H9 (cell line): ENCODE data around the gene PSMD6. TPM values are rescaled to one million over a fixed set of nuclear protein-coding genes. Genes with fewer than 3 reads are reported as not detected.

ENCODE experiments used
- DNase-seq: peaks from one replicate; pipeline ENCODE4 v3.0.0-alpha.2; 2017
- H2AFZ ChIP-seq: one replicate; pipeline ENCODE4 v1.6.1; 2013; ENCODE audit warnings: mild to moderate bottlenecking, low read length, control low read depth, moderate library complexity
- H2AK5ac ChIP-seq: 2 replicates; pipeline ENCODE4 v1.6.1; 2013; ENCODE audit warnings: low read length, control low read depth, mixed read lengths; ENCODE audit not compliant: insufficient read length
- H2BK120ac ChIP-seq: one replicate; pipeline ENCODE4 v1.6.1; 2013; ENCODE audit warnings: low read depth, mild to moderate bottlenecking, low read length, control low read depth, inconsistent platforms; ENCODE audit not compliant: poor library complexity, severe bottlenecking
- H2BK12ac ChIP-seq: 2 replicates; pipeline ENCODE4 v1.6.1; 2013; ENCODE audit warnings: low read length, control low read depth, mixed read lengths, low read depth; ENCODE audit not compliant: insufficient read length
- H2BK15ac ChIP-seq: 2 replicates; pipeline ENCODE4 v1.6.1; 2013; ENCODE audit warnings: low read depth, low read length, control low read depth
- H2BK20ac ChIP-seq: one replicate; pipeline ENCODE4 v1.6.1; 2013; ENCODE audit warnings: low read depth, mild to moderate bottlenecking, low read length, control low read depth, inconsistent platforms; ENCODE audit not compliant: poor library complexity, severe bottlenecking
- H2BK5ac ChIP-seq: 2 replicates; pipeline ENCODE4 v1.6.1; 2013; ENCODE audit warnings: low read length, control low read depth, mixed read lengths; ENCODE audit not compliant: insufficient read length
- H3K14ac ChIP-seq: 2 replicates; pipeline ENCODE4 v1.6.1; 2013; ENCODE audit warnings: low read length, control low read depth; ENCODE audit not compliant: insufficient read depth
- H3K18ac ChIP-seq: 2 replicates; pipeline ENCODE4 v1.6.1; 2013; ENCODE audit warnings: low read depth, mild to moderate bottlenecking, mixed read lengths, low read length, control low read depth; ENCODE audit not compliant: insufficient read length
- H3K23ac ChIP-seq: 2 replicates; pipeline ENCODE4 v1.6.1; 2013; ENCODE audit warnings: low read length, control low read depth, mixed read lengths, low read depth; ENCODE audit not compliant: insufficient read length
- H3K23me2 ChIP-seq: 2 replicates; pipeline ENCODE4 v1.6.1; 2013; ENCODE audit warnings: low read depth, mild to moderate bottlenecking, mixed read lengths, low read length, control low read depth; ENCODE audit not compliant: insufficient read length, poor library complexity, severe bottlenecking
- H3K27ac ChIP-seq: 2 replicates; pipeline ENCODE4 v1.5.1; 2013; ENCODE audit warnings: low read length, control low read depth, mixed read lengths, low read depth; ENCODE audit not compliant: insufficient read length
- H3K27me3 ChIP-seq: 2 replicates; pipeline ENCODE4 v1.6.1; 2013; ENCODE audit warnings: low read length, control low read depth, inconsistent platforms; ENCODE audit not compliant: insufficient read depth
- H3K4ac ChIP-seq: 2 replicates; pipeline ENCODE4 v1.6.1; 2013; ENCODE audit warnings: low read depth, mild to moderate bottlenecking, control low read depth, inconsistent platforms, low read length, moderate library complexity
- H3K4me1 ChIP-seq: 2 replicates; pipeline ENCODE4 v1.6.1; 2013; ENCODE audit warnings: low read length, control low read depth, inconsistent platforms; ENCODE audit not compliant: insufficient read depth
- H3K4me2 ChIP-seq: 2 replicates; pipeline ENCODE4 v1.6.1; 2013; ENCODE audit warnings: low read length, control low read depth, mixed read lengths; ENCODE audit not compliant: insufficient read length, insufficient read depth
- H3K56ac ChIP-seq: 2 replicates; pipeline ENCODE4 v1.6.1; 2013; ENCODE audit warnings: low read depth, mild to moderate bottlenecking, mixed read lengths, low read length, control low read depth; ENCODE audit not compliant: insufficient read length
- H3K79me1 ChIP-seq: 2 replicates; pipeline ENCODE4 v1.6.1; 2013; ENCODE audit warnings: low read depth, mild to moderate bottlenecking, moderate library complexity, low read length, control low read depth, inconsistent platforms; ENCODE audit not compliant: insufficient read depth, poor library complexity, severe bottlenecking
- H3K79me2 ChIP-seq: 2 replicates; pipeline ENCODE4 v1.6.1; 2013; ENCODE audit warnings: low read length, control low read depth, inconsistent platforms; ENCODE audit not compliant: insufficient read depth
- H3K9ac ChIP-seq: 2 replicates; pipeline ENCODE4 v1.6.1; 2013; ENCODE audit warnings: low read length, control low read depth, mixed read lengths; ENCODE audit not compliant: insufficient read length; ENCODE audit errors: extremely low read depth
- H3K9me3 ChIP-seq: one replicate; pipeline ENCODE4 v1.6.1; 2013; ENCODE audit warnings: low read depth, low read length, inconsistent platforms; ENCODE audit not compliant: control insufficient read depth
- H3T11ph ChIP-seq: one replicate; pipeline ENCODE4 v1.6.1; 2013; ENCODE audit warnings: mild to moderate bottlenecking, low read length, control low read depth, inconsistent platforms
- H4K20me1 ChIP-seq: one replicate; pipeline ENCODE4 v1.6.1; 2013; ENCODE audit not compliant: control insufficient read depth, insufficient read length, insufficient read depth
- H4K5ac ChIP-seq: 2 replicates; pipeline ENCODE4 v1.6.1; 2013; ENCODE audit warnings: low read depth, mild to moderate bottlenecking, mixed read lengths, low read length, control low read depth; ENCODE audit not compliant: insufficient read length
- H4K8ac ChIP-seq: replicated peaks from 2 replicates; pipeline ENCODE4 v1.6.1; 2013; ENCODE audit warnings: low read length, control low read depth, mixed read lengths, low read depth; ENCODE audit not compliant: insufficient read length
- H4K91ac ChIP-seq: 2 replicates; pipeline ENCODE4 v1.6.1; 2013; ENCODE audit warnings: low read depth, mild to moderate bottlenecking, moderate library complexity, mixed read lengths, low read length, control low read depth; ENCODE audit not compliant: insufficient read length
- H3K27ac Mint-ChIP-seq, 3 experiments: 2 replicates in 2 of 3; 3 replicates in 1 of 3; pipeline ENCODE4 v1.8.0; 2020 to 2021; ENCODE audit warnings: mixed read lengths in 3 of 3, mild to moderate bottlenecking in 1 of 3, moderate library complexity in 1 of 3
- H3K27me3 Mint-ChIP-seq: 2 replicates; pipeline ENCODE4 v1.8.0; 2021; ENCODE audit warnings: low read depth, mild to moderate bottlenecking, moderate library complexity, mixed read lengths
- H3K36me3 Mint-ChIP-seq, 3 experiments: 2 replicates in 2 of 3; 3 replicates in 1 of 3; pipeline ENCODE4 v1.8.0; 2020 to 2021; ENCODE audit warnings: low read depth in 3 of 3, mixed read lengths in 3 of 3; ENCODE audit not compliant: insufficient read depth in 1 of 3
- H3K4me1 Mint-ChIP-seq, 2 experiments: 2 replicates each; pipeline ENCODE4 v1.8.0; 2020; ENCODE audit warnings: mixed read lengths in 2 of 2
- H3K4me3 Mint-ChIP-seq, 2 experiments: 2 replicates in 1 of 2; 3 replicates in 1 of 2; pipeline ENCODE4 v1.8.0; 2020 to 2021; ENCODE audit warnings: mild to moderate bottlenecking in 2 of 2, mixed read lengths in 2 of 2, moderate library complexity in 1 of 2
- H3K9me3 Mint-ChIP-seq, 2 experiments: 2 replicates in 1 of 2; 3 replicates in 1 of 2; pipeline ENCODE4 v1.8.0; 2020; ENCODE audit warnings: mild to moderate bottlenecking in 2 of 2, mixed read lengths in 2 of 2, moderate library complexity in 1 of 2
- WGBS: extraction: QIAGEN DNeasy Blood & Tissue Kit; methylation state at CpG from one replicate; pipeline ENCODE4 v1.1.7; 2013; ENCODE audit warnings: missing lambda C conversion rate, low lambda C conversion rate, mixed read lengths; ENCODE audit not compliant: insufficient read length; ENCODE audit errors: extremely low coverage; 5-methylcytosine and 5-hydroxymethylcytosine counted together
- total RNA-seq: library from RNA; stranded (reverse); gene quantifications from 2 replicates; pipeline ENCODE4 v1.2.1, GENCODE V29; 2021
- TF ChIP-seq, protein P1 (sequence below): fragments of 200-600 bp; sonication (generic); conservative IDR thresholded peaks from 3 replicates; pipeline ENCODE4 v1.8.0; 2021; ENCODE audit warnings: antibody characterized with exemption, mild to moderate bottlenecking

The PSMD6 gene
- total RNA-seq, 1 experiment from 2014 or later, result 112 TPM

- H3K27me3 ChIP-seq, result peaks cover 3% of the 10 kb centered on the region; the same call in 1 of the 2 replicates
- H3K23ac ChIP-seq, result no peak overlapping the region
- no peaks in the 10 kb centered on the region for H3K9me3 ChIP-seq
- TF ChIP-seq, protein P1, sequence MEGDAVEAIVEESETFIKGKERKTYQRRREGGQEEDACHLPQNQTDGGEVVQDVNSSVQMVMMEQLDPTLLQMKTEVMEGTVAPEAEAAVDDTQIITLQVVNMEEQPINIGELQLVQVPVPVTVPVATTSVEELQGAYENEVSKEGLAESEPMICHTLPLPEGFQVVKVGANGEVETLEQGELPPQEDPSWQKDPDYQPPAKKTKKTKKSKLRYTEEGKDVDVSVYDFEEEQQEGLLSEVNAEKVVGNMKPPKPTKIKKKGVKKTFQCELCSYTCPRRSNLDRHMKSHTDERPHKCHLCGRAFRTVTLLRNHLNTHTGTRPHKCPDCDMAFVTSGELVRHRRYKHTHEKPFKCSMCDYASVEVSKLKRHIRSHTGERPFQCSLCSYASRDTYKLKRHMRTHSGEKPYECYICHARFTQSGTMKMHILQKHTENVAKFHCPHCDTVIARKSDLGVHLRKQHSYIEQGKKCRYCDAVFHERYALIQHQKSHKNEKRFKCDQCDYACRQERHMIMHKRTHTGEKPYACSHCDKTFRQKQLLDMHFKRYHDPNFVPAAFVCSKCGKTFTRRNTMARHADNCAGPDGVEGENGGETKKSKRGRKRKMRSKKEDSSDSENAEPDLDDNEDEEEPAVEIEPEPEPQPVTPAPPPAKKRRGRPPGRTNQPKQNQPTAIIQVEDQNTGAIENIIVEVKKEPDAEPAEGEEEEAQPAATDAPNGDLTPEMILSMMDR, result no peak
- peak overlapping the region; percentile 8 for H3K4me2 ChIP-seq
- no peaks in the 10 kb centered on the region for H4K20me1 ChIP-seq
- no peaks in the 10 kb centered on the region for H3K79me1 ChIP-seq
- H3K23me2 ChIP-seq, result no peaks in the 10 kb centered on the region
- no peak for DNase-seq
- no peak overlapping the region; a peak in 1 of 5 replicates for H3K4me3 Mint-ChIP-seq
- no peak overlapping the region for H3K14ac ChIP-seq
- H2BK15ac ChIP-seq, result no peak overlapping the region
- WGBS, result no CpG with 5 or more reads among the region's 2 CpGs
- H3K56ac ChIP-seq, result no peak overlapping the region
- no peak overlapping the region for H4K5ac ChIP-seq
- no peak overlapping the region for H2AFZ ChIP-seq
- no peak overlapping the region for H3K4ac ChIP-seq
- peak overlapping the region in 2 of 3 experiments; percentile 21 to 64; a peak in 3 of 7 replicates for H3K27ac Mint-ChIP-seq
- H2BK5ac ChIP-seq, result no peak overlapping the region
- no peak overlapping the region for H2BK12ac ChIP-seq
- H3K4me1 ChIP-seq, result peaks cover 8% of the 10 kb centered on the region; the same call in 1 of the 2 replicates
- H3K9ac ChIP-seq, result no peak overlapping the region
- H3K9me3 Mint-ChIP-seq, result no peaks in the 10 kb centered on the region; a peak in 1 of 5 replicates
- H3K27ac ChIP-seq, result no peak overlapping the region
- H2BK120ac ChIP-seq, result no peak overlapping the region
- H3K18ac ChIP-seq, result no peak overlapping the region
- H3K4me1 Mint-ChIP-seq, result peaks cover 33 to 38% of the 10 kb centered on the region in 2 experiments
- H3T11ph ChIP-seq, result no peak overlapping the region
- no peak overlapping the region for H4K8ac ChIP-seq
- no peaks in the 10 kb centered on the region for H3K36me3 Mint-ChIP-seq
- H2AK5ac ChIP-seq, result no peak overlapping the region
- peaks cover 16% of the 10 kb centered on the region for H3K27me3 Mint-ChIP-seq
- H3K79me2 ChIP-seq, result no peaks in the 10 kb centered on the region
- H2BK20ac ChIP-seq, result no peak overlapping the region
- H4K91ac ChIP-seq, result no peak overlapping the region
Observed at GRCh38 chr3:64063983-64064438, 40.7 kb upstream of the PSMD6 start.
